A549 treated with GW870086 at 1 μM for 4 hours (cell line): ENCODE measurements around the gene PODXL. TPM values are rescaled to one million over a fixed set of nuclear protein-coding genes. Genes with fewer than 3 reads are reported as not detected.

Source experiments
- total RNA-seq: library from RNA; stranded (reverse); fragments of 200-300 nt; extraction: Qiagen RNA extraction; gene quantifications from 5 replicates; pipeline ENCODE4 v1.2.3, GENCODE V29; 2022; ENCODE audit warnings: low read depth

The PODXL gene
- total RNA-seq = 26.2 to 41.4 TPM (median 35.9 TPM) in 5 replicates

DNA sequence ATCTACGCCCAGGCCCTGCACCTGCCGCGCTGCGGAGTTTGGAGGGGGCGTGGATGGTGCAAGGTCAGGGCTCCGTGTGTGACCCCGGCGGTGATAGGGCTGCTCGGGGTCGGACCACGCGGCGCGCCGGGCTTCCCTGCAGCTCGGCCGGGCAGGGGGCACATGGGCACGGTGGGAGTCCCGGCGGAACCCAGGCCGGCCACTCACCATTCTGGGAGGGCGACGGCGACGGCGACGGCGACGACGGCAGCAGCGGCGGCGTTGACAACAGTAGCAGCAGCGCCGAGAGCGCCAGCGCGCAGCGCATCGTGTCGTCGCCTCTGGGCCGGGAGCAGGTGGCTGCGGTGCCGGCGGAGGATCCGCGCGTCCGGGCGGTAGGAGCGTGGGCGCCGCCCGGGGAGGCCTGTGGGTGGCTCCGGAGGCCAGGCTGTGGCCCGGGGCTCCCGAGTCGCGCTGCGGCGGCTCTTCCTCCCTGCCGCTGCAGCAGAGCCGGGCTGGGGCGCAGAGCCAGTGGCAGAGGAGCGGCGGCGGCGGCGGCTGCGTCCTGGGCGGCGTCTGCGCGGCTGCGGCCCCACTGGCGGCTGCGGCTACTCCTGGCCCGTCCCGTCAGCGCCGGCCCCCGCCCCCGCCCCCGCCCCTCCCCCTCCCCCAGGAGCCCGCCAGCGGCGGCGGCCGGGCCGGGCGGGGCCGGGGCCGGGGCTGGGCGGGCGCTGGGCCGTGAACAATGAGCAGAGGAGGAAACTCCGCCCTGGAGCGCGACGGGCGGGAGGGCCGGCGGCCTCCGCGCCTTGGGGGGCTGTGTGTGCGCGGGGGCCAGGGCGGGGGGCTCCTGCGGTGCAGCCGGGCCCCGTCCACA is at the start of gene PODXL:
Gene PODXL (minus strand): TSS at position 576 of the 856 bp plus-strand sequence. CDS start 269 bp downstream, at position 307.

Other genes starting within 250 kb of the PODXL start
- 25.1 to 33.1 TPM (median 31.4 TPM) in 5 replicates for gene MKLN1, start 228.8 kb downstream of the PODXL start, total RNA-seq